Neuronal stem cell (in vitro differentiated cells): ENCODE results near the gene CFAP43.
"Not testable (repeated sequence)": the region's sequence is repeated elsewhere in the genome, so short reads cannot be mapped to it uniquely, and the experiment has no call there.

Experiments
- DNase-seq: peaks from one replicate; pipeline ENCODE4 v3.0.0-alpha.2; 2013; ENCODE audit warnings: low spot score
- H2AFZ ChIP-seq: one replicate; pipeline ENCODE4 v1.6.1; 2013; ENCODE audit warnings: mild to moderate bottlenecking, low read length, inconsistent platforms
- H2AK5ac ChIP-seq: 2 replicates; pipeline ENCODE4 v1.6.1; 2013; ENCODE audit warnings: low read depth, mild to moderate bottlenecking, inconsistent platforms, low read length, moderate library complexity, mixed read lengths
- H2BK120ac ChIP-seq: 2 replicates; pipeline ENCODE4 v1.6.1; 2013; ENCODE audit warnings: low read depth, mild to moderate bottlenecking, inconsistent platforms, low read length, moderate library complexity, mixed read lengths
- H2BK12ac ChIP-seq: one replicate; pipeline ENCODE4 v1.6.1; 2013; ENCODE audit warnings: low read length, inconsistent platforms
- H2BK15ac ChIP-seq: 2 replicates; pipeline ENCODE4 v1.6.1; 2013; ENCODE audit warnings: mild to moderate bottlenecking, low read length, inconsistent platforms, mixed read lengths
- H2BK5ac ChIP-seq: one replicate; pipeline ENCODE4 v1.6.1; 2013; ENCODE audit warnings: inconsistent platforms, mild to moderate bottlenecking, low read length, moderate library complexity
- H3K14ac ChIP-seq: one replicate; pipeline ENCODE4 v1.6.1; 2013; ENCODE audit warnings: low read length, inconsistent platforms
- H3K18ac ChIP-seq: 2 replicates; pipeline ENCODE4 v1.6.1; 2013; ENCODE audit warnings: low read length, inconsistent platforms
- H3K23ac ChIP-seq: 2 replicates; pipeline ENCODE4 v1.6.1; 2013; ENCODE audit warnings: low read depth, mild to moderate bottlenecking, mixed read lengths, low read length, inconsistent platforms; ENCODE audit not compliant: poor library complexity
- H3K27ac ChIP-seq: replicated peaks from 3 replicates; pipeline ENCODE4 v1.5.1; 2013; ENCODE audit warnings: low read length, inconsistent platforms
- H3K27me3 ChIP-seq, 3 experiments: 2 replicates each; pipeline ENCODE4 v1.6.1; 2013; ENCODE audit warnings: low read length in 3 of 3, mild to moderate bottlenecking in 2 of 3, inconsistent platforms in 1 of 3, low read depth in 1 of 3, mixed read lengths in 1 of 3, moderate library complexity in 1 of 3; ENCODE audit not compliant: control insufficient read depth in 3 of 3, insufficient read depth in 3 of 3
- H3K36me3 ChIP-seq, 2 donors: replicated peaks in 1 of 2; 2 replicates each; pipeline ENCODE4 v1.6.1; 2013; ENCODE audit warnings: low read length in 2 of 2; ENCODE audit not compliant: control insufficient read depth in 2 of 2, insufficient read depth in 2 of 2
- H3K4ac ChIP-seq: 2 replicates; pipeline ENCODE4 v1.6.1; 2013; ENCODE audit warnings: inconsistent platforms, mild to moderate bottlenecking, low read length, moderate library complexity
- H3K4me1 ChIP-seq, 2 donors: 1 replicate in 1 of 2; 2 replicates in 1 of 2; pipeline ENCODE4 v1.6.1; 2013; ENCODE audit warnings: low read length in 2 of 2, low read depth in 1 of 2; ENCODE audit not compliant: control insufficient read depth in 2 of 2, insufficient read depth in 1 of 2
- H3K4me2 ChIP-seq: one replicate; pipeline ENCODE4 v1.6.1; 2013; ENCODE audit warnings: mild to moderate bottlenecking, low read length, inconsistent platforms; ENCODE audit not compliant: insufficient read depth, poor library complexity, severe bottlenecking
- H3K4me3 ChIP-seq, 2 donors: 2 replicates each; pipeline ENCODE4 v1.5.1; 2013; ENCODE audit warnings: low read length in 2 of 2, mild to moderate bottlenecking in 2 of 2, inconsistent platforms in 1 of 2, moderate library complexity in 1 of 2
- H3K79me1 ChIP-seq: one replicate; pipeline ENCODE4 v1.6.1; 2013; ENCODE audit warnings: low read depth, mild to moderate bottlenecking, inconsistent platforms, low read length, moderate library complexity
- H3K9ac ChIP-seq: one replicate; pipeline ENCODE4 v1.6.1; 2013; ENCODE audit warnings: mild to moderate bottlenecking, low read depth, low read length, inconsistent platforms; ENCODE audit not compliant: poor library complexity
- H3K9me3 ChIP-seq, 2 donors: replicated peaks in 1 of 2; 2 replicates each; pipeline versions ENCODE3 to v1.6.1; 2013; ENCODE audit warnings: low read length in 2 of 2, mild to moderate bottlenecking in 2 of 2, inconsistent platforms in 1 of 2, low read depth in 1 of 2, mixed read lengths in 1 of 2, moderate library complexity in 1 of 2; ENCODE audit not compliant: control insufficient read depth in 2 of 2, insufficient read depth in 1 of 2
- H4K8ac ChIP-seq: one replicate; pipeline ENCODE4 v1.6.1; 2013; ENCODE audit warnings: low read depth, mild to moderate bottlenecking, inconsistent platforms, low read length, moderate library complexity
- H4K91ac ChIP-seq: one replicate; pipeline ENCODE4 v1.6.1; 2013; ENCODE audit warnings: low read length, low read depth, mild to moderate bottlenecking, inconsistent platforms; ENCODE audit not compliant: poor library complexity
- WGBS, 2 donors: extraction: QIAGEN DNeasy Blood & Tissue Kit; methylation state at CpG; one replicate each; pipeline ENCODE4 v1.1.7; 2013; ENCODE audit warnings: missing lambda C conversion rate in 2 of 2, mixed read lengths in 1 of 2; ENCODE audit not compliant: insufficient read length in 2 of 2, insufficient replicate concordance in 1 of 2; ENCODE audit errors: extremely low coverage in 2 of 2; 5-methylcytosine and 5-hydroxymethylcytosine counted together

The CFAP43 gene

GRCh38 chr10:104251443-104251842, 19.3 kb upstream of the CFAP43 start:
- Histone ChIP-seq H3K79me1 (no peaks in the 10 kb centered on the region), H2AFZ (no peak overlapping the region), H3K9ac (no peak overlapping the region), H3K4me3 (no peak overlapping the region), H3K23ac (no peak overlapping the region), H3K14ac (no peak overlapping the region), H2BK15ac (no peak overlapping the region), H3K36me3 (no peaks in the 10 kb centered on the region), H2BK12ac (no peak overlapping the region), H3K4me1 (peaks cover 2 to 18% of the 10 kb centered on the region in 2 donors), H3K4ac (no peak overlapping the region), H4K8ac (no peak overlapping the region), H3K9me3 (peaks cover 3 to 10% of the 10 kb centered on the region in 2 donors), H3K18ac (no peak overlapping the region), H3K4me2 (no peak overlapping the region), H3K27ac (no peak overlapping the region), H2BK120ac (no peak overlapping the region), H4K91ac (no peak overlapping the region), H2AK5ac (no peak overlapping the region), H3K27me3 (peaks cover 0 to 22% (median 2%) of the 10 kb centered on the region in 3 experiments), H2BK5ac (no peak overlapping the region)
- no peak for DNase-seq
- no CpG with 5 or more reads among the region's 6 CpGs for WGBS, 2 donors

GRCh38 chr10:104250371-104250770, 18.2 kb upstream of the CFAP43 start:
- H3K36me3 ChIP-seq, result no peaks in the 10 kb centered on the region
- H3K4ac ChIP-seq, result no peak overlapping the region
- no peak overlapping the region for H2BK120ac ChIP-seq
- no peak overlapping the region for H4K91ac ChIP-seq
- no CpG with 5 or more reads among the region's 1 CpG for WGBS, 2 donors
- no peak for DNase-seq
- no peak overlapping the region for H3K18ac ChIP-seq
- H3K14ac ChIP-seq, result no peak overlapping the region
- H3K27ac ChIP-seq, result no peak overlapping the region
- H3K23ac ChIP-seq, result no peak overlapping the region
- H3K4me3 ChIP-seq, result no peak overlapping the region
- no peak overlapping the region for H2BK15ac ChIP-seq
- H3K79me1 ChIP-seq, result no peaks in the 10 kb centered on the region
- no peak overlapping the region for H3K9ac ChIP-seq
- no peak overlapping the region for H3K4me2 ChIP-seq
- H2AFZ ChIP-seq, result no peak overlapping the region
- peaks cover 2 to 13% of the 10 kb centered on the region in 2 donors for H3K4me1 ChIP-seq
- H2BK12ac ChIP-seq, result no peak overlapping the region
- no peak overlapping the region for H2AK5ac ChIP-seq
- peaks cover 3 to 10% of the 10 kb centered on the region in 2 donors for H3K9me3 ChIP-seq
- no peak overlapping the region for H2BK5ac ChIP-seq
- no peak overlapping the region for H4K8ac ChIP-seq
- H3K27me3 ChIP-seq, result peaks cover 0 to 21% (median 2%) of the 10 kb centered on the region in 3 experiments

- not testable (repeated sequence) for H3K4me1 ChIP-seq, H3K18ac ChIP-seq, H3K36me3 ChIP-seq, H3K4me3 ChIP-seq, H3K4me2 ChIP-seq, H2BK15ac ChIP-seq, H4K91ac ChIP-seq, H2BK120ac ChIP-seq, H4K8ac ChIP-seq, H3K79me1 ChIP-seq, H3K14ac ChIP-seq, H3K9me3 ChIP-seq, H2AK5ac ChIP-seq, H3K9ac ChIP-seq, H3K4ac ChIP-seq, H2BK12ac ChIP-seq, H3K23ac ChIP-seq, H2BK5ac ChIP-seq, H3K27ac ChIP-seq, DNase-seq, H2AFZ ChIP-seq, H3K27me3 ChIP-seq
- WGBS, 2 donors, result no CpG with 5 or more reads among the region's 11 CpGs
Observed at GRCh38 chr10:104248931-104249330, 16.8 kb upstream of the CFAP43 start.

- no CpG with 5 or more reads among the region's 3 CpGs for WGBS, 2 donors
- DNase-seq, result no peak
- H2BK12ac ChIP-seq, result no peak overlapping the region
- no peak overlapping the region for H3K4me2 ChIP-seq
- no peak overlapping the region for H3K4me3 ChIP-seq
- H3K4ac ChIP-seq, result no peak overlapping the region
- no peak overlapping the region for H4K91ac ChIP-seq
- H3K14ac ChIP-seq, result no peak overlapping the region
- no peak overlapping the region for H3K23ac ChIP-seq
- H3K27ac ChIP-seq, result no peak overlapping the region
- no peak overlapping the region for H4K8ac ChIP-seq
- no peak overlapping the region for H2AK5ac ChIP-seq
- H3K9ac ChIP-seq, result no peak overlapping the region
- no peaks in the 10 kb centered on the region for H3K36me3 ChIP-seq
- H3K4me1 ChIP-seq, result peaks cover 0 to 3% of the 10 kb centered on the region in 2 donors
- no peak overlapping the region for H2BK120ac ChIP-seq
- H3K18ac ChIP-seq, result no peak overlapping the region
- peaks cover 3 to 10% of the 10 kb centered on the region in 2 donors for H3K9me3 ChIP-seq
- no peak overlapping the region for H2BK5ac ChIP-seq
- no peak overlapping the region for H2BK15ac ChIP-seq
- peaks cover 0 to 6% (median 0%) of the 10 kb centered on the region in 3 experiments for H3K27me3 ChIP-seq
- H2AFZ ChIP-seq, result no peak overlapping the region
- no peaks in the 10 kb centered on the region for H3K79me1 ChIP-seq
Observed at GRCh38 chr10:104247513-104248146, 15.5 kb upstream of the CFAP43 start.
